Stimulated activated CD4-positive, alpha-beta T cell treated with anti-CD3 and anti-CD28 coated beads, TNF-alpha, amount 100 ng/mL, for 4 hours (primary cell): ENCODE measurements around the gene UHRF2.
"Not testable (repeated sequence)": the region's sequence is repeated elsewhere in the genome, so short reads cannot be mapped to it uniquely, and the experiment has no call there.

Source experiments
- DNase-seq, 3 experiments: peaks; one replicate each; pipeline ENCODE4 v3.0.0-alpha.2; 2020; ENCODE audit warnings: low read depth in 3 of 3

The UHRF2 gene

DNA sequence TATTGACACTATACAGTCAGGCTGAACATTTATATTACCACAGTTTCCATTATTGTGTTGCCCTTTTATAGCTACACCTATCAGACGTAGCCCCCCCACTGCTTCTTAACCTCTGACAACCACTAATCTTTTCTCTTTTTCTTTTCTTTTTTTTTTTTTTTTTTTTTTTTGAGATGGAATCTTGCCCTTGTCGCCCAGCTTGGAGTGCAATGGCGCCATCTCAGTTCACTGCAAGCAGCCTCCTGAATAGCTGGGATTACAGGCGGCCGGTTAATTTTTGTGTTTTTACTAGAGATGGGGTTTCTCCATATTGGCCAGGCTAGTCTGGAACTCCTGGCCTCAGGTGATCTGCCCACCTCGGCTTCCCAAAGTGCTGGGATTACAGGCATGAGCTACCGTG lies 75.4 kb downstream of the UHRF2 start:
- no peak for DNase-seq

DNA sequence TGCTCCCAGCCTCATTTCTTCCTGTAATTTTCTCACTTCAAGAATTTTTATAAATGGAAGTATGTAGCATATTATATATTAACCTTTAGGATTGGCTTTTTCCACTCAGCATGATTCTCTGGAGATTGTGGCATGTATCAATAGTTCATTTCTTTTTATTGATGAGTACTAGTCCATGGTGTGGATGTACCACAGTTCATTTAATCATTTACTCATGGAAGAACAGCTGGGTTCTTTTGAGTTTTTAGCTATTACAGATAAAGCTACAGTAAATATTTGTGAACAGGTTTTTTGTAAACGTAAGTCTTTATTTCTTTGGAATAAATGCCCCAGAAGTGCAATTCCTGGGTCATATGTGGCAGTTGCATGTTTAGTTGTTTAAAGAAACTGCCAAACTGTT lies 76.1 kb downstream of the UHRF2 start:
- DNase-seq, result no peak

DNA sequence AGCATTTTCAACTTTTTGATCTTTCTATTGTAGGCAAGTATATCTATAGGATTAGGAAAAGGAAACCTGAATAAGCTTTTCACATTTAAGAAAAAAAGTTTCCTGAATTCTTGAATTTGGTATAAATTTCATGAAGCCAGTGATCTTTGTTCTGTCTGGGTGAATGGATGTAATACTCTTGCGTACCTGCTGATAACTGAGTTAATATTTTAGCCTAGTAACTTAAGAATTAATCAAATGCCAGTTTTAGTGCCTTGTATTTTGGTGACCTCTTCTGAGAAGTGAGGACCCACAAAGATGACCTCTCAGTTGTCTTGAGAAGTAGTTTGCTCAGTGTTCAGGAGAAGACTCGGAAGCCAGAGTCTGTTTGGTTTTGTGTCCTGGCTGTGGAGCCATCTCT lies 77.9 kb downstream of the UHRF2 start:
- no peak for DNase-seq

DNA sequence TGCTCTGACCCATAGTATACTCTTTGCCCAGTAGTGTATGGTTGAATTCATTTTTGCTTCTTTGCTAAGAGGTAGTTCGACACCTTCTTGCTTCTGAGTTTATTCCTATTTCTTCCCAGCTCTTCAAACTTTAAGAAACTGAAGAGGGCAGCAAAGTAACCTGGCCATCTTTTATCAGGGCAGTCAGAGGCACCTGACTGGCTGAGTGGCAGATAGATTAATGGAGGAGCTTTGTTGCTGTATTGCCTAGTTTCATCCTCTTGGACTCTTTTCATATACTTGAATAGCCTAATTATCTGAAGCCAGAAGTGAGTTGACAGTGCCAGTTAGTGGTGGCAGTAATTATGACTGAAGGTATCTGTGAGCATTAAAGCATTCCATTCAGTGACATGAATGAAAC lies 82.5 kb downstream of the UHRF2 start:
- DNase-seq, result no peak

DNA sequence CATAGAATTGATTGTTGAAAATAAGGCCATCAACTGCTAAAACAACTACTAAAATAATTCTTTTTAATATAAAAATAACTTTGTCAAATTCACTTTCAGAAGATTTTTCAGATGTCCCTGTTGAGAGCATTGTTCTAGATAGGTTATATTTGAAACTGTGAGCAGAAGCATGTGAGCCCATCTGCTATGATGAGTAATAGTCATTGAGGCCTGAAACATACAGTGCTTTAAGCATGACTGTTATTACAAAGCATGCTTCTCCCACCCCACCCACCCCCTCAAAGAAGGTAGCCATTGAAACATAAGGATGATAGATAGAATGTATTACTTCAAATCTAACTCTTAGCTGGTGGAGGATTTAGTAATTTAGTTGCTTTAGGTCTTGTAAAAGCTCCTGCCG lies 86.0 kb downstream of the UHRF2 start:
- DNase-seq, result no peak

DNA sequence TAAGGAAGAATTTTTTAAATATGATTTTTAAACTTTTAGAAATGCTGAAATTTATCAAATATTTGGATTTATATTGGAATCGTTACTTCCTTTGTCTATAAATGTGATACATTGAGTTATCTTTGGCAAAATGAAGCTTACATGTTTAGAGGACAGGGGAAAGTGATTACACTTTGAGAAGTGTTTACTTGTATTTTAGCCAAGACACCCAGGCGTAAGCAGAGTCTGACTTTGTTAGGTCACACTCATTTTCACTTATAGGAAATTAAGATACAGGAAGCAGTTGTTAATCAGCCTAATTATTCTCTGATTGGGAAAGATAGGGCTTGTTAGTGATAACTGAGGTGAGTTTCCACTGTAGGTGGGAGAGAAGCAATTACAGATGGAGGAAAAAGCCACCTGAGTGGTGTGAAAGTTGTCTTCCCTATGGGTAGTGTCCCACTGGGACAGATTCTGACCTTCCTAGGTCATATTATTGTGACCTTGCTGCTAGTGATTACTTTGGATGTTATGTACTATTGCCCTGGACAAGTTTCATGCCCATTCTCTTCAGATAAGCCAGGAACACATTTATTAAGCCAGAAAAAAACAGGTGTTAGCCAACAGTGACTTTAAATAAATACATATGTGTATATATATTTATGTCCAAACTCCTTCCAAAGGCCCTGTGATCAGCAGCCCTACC lies 88.7 kb downstream of the UHRF2 start:
- no peak for DNase-seq

DNA sequence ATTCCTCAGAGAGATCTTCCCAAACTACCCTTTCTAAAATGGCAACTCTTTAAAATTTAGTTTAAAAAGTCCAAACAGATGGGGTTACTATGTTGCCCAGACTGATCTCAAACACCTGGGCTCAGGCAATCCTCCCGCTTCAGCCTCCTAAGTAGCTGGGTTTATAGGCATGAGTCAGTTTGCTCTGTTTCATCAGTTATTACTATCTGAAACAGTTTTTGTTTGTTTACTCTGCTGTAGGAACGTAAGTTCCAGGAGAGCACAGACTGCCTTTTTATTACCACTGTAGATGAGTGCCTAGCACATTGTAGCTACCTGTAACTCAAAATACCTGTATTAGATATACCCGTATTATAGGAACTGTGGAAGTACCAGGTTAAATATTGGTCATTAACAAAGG lies 89.4 kb downstream of the UHRF2 start:
- no peak for DNase-seq

DNA sequence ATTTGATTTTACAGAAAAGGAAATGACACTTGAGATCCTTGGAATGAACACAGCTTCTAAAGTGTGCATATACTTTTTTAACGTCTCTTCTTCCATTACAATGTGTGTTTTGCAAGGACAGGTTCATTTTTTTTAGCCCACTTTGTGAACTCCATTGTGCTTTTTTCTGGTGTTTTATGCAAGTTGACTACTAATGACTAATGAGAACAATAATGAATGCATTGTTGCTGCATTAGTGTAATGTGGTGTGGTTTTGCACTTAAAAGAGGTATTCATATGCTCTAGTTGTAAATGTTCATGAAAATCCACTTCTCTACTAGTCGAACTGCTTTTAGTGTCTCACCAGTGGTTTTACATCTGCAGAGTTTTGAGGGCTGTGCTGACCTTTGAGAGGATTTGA lies 93.6 kb downstream of the UHRF2 start:
- no peak for DNase-seq

DNA sequence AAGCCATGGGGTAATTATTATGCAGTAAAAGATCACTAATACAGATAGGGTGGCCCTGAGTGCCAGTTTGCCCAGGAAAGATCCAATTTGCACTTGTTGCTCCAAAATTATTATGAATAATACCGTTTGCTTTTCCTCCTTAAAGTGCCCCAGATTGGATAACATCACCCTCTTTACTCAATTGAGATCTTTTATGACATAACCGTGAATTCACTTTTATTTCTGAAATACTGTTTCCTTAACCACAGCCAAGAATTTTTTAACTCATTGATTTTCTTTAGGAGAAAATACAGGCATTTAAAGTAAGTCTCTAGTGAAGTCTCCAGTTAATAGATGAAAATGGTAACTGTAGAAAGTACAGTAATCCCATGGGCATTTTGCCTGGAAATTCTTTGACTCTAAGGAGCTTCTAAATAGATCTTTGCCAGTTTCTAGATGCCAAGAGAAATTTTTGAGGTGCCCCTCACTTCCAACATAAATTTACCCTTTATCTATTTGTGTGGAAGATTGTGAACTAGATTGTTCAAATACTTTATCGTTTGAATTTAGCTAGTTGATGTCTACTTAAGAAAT lies 99.2 kb downstream of the UHRF2 start:
- DNase-seq, result no peak

DNA sequence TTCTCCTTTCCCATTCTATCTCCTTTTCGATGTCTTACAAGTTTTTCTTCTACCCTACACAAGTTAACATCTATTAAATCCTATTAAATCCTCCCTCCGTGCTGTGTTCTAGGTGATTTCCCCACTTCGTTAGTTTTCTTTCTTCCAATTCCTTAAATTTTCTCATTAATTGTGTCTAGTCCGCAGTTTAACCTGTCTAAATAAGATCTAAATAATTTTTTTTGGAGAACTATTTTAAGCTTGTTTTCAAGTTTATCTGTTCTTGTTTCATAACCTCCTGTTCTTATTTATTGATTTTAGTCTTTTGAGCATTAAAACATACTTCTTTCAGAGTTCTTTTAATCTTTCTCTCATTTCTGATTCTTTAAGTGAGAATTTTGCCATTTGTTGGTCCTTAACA lies 109.3 kb downstream of the UHRF2 start:
- DNase-seq, result no peak

DNA sequence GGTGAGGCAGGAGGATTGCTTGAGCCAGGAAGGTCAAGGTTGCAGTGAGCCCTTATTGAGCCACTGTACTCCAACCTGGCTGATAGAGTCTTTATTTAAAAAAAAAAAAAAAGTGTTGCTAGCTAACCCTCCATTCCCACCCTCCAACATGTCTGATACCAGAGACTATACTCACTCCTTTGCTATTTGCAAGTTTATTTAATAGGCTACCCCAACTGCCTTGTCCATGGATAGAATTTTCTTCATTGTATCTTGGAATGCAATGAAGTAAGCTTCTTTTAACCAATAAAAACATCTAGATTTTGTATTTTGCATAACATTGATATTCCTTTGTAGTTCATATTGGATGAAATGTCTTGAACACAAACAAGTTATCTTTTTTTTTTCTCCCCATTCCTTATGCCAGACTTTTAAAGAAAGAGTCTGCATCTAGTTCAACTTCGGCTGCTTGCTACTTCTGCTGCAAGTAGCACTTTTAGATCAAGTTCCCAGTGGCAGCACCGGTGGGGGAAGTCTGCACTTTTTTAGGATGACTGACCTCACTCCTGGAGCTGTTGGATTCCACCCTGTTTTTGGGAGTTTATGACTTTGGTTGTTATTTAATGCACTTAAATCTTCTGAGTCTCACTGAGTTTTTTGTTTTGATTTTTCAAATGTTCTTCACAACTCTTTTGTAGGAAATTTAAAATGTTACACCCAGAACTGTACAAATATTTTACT lies 112.5 kb downstream of the UHRF2 start:
- no peak for DNase-seq

DNA sequence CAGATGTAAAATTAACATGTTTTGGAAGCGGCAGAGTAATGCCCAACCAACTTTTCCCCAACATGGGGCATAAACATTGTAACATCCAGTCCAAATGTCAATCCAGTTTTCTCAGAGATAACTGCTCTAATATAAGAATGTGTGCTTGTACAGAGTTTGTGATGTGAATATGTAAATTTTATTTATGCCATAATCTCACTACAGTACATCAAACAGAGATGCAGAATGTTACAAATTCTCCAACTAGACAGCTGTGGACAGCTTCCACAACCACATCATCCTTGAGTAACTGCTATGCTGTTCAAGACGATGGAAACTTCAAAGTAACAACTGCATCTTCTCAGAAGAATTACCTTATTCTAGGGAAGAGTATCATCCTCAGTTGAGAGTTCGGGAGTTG lies 122.6 kb downstream of the UHRF2 start:
- DNase-seq, result no peak

DNA sequence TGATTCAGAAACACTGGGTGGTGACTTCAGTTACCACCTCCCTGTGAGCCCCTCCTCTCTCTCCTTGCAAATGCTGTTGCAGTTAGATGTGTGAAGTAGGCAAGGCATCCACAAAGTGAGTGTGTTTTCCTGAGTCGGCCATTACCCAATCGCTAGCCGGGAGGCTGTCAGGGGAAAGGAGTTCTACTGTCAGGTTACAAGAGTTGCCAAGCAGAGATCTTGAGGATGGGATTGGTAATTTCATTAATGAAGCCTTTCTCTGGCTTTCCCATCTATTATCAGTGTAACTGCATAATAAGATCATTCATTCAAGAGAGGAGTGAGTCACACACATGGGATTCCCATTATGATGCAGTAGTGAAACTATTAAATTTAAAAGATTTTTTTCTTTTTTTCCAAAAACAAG lies 125.7 kb downstream of the UHRF2 start:
- no peak for DNase-seq

DNA sequence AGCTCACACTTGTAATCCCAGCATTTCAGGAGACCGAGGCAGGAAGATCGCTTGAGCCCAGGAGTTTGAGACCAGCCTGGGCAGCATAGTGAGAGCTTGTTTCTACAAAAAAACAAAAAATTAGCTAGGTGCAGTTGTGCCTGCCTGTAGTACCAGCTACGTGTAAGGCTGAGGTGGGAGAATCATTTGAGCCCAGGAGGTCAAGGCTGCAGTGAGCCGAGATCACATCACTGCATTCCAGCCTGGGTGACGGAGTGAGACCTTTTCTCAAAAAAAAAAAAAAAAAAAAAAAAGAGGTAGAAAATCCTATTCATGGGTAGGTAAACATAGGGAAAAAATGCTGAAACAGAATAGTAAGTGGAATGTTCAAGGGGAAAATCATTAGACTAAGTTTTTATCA lies 129.6 kb downstream of the UHRF2 start:
- not testable (repeated sequence) for DNase-seq

DNA sequence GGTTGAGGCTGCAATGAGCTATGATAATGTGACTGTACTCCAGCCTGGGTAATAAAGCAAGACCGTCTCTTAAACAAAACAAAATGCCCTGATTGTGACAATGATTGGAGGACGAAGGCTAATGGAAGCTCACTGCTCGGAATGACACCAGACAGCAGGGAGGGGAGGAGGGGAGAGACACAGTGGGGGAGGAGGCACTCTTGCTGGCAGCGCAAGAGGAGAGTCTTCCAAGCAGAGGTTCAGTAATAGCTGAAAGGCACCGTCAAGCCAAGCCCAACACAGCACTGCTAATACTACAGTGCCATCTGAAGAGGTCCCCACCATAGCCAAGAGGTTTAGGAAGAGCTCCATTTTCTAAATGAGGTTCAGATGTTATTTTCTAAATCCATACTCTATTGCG lies 130.2 kb downstream of the UHRF2 start:
- DNase-seq, result no peak

DNA sequence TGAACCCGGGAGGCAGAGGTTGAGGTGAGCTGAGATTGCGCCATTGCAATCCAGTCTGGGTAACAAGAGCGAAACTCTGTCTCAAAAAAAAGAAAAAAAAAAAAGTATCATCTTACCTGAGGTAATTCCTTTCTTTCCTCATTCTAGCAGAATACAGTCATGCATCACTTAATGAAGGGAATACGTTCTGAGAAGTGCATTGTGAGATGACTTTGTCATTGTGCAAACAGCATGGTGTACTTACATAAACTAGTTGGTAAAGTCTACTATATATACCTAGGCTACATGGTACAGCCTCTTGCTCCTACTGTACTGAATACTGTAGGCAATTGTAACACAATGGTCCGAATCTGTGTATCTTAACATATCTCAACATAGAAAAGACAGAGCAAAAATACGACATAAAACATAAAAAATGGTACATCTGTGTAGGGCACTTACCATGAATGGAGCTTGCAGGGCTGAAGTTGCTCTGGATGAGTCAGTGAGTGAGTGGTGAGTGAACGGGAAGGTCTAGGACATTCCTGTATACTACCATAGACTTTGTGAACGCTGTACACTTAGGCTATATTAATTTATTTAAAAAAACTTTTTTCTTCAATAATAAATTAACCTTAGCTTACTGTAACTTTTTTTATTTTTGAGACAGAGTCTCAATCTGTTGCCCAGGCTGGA lies 132.2 kb downstream of the UHRF2 start:
- DNase-seq, result no peak

DNA sequence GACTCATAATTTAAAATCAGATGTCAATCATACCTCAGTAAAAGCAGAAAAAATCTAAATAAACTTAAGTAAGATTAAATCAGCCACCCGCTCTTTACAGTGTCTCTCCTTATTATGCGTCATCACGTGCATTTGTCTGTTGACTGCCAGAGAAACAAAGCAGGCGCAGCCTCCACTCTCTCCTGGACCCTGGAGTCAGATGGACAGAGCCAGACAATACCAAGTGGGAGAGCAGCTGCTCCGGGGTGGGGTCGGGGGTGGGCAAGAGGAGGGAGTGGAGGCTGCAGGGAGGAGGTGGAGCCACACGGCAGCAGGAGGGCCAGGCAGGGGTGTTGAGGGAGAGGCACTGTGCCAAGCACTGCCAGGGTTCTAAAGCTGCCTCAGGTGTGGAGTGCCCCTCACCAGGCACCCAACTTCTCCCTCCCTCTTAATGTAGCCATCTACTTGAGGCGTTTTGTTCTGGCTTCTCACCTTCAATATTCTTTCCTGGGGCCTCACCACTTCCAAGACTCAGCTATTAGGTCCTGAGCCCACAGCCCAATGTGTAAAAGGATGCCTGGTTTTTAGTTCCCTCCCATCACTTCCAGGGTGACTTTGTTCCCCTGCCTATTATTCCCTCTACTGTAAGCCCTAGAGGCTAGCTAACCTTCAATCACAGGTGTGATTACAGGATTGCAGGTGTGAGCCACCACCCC lies 136.3 kb downstream of the UHRF2 start:
- DNase-seq, result no peak

DNA sequence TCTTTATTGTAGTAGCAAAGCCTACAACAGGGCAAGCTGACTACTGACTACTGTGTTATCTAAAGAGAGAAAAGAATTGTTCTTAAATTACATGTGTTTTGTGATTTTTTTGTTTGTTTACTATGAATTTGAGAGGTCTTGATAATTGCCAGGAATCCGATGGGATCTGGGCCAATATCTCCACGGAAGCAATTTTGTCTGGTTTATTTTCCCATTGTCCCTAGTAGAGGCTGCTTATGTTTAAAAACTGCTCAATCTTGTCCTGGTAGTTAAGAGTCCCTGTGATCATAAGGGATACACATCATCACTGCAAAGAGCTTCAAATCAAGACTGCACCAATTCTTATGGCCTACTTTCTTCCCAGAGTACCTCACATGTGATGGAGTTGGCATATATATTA lies 138.1 kb downstream of the UHRF2 start:
- no peak for DNase-seq

DNA sequence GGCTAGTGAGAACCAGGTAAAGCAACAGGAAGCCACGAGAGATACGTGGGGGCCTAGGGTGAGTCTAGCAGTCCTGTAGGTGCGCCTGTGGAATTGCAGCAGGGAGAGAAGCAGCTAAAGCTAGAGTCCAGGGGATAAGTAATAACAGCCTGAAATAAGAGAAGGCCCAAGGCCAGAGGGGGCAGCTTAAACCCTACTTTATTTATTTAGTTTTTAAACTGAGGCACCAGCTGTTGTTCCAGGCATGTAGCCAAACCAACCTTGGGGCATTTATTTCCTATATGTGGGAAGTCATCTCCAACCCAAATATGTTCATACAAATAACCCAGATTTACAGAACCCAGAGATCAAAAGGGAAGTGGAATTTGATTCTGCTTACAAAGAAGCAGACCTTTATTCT lies 139.0 kb downstream of the UHRF2 start:
- DNase-seq, result no peak

DNA sequence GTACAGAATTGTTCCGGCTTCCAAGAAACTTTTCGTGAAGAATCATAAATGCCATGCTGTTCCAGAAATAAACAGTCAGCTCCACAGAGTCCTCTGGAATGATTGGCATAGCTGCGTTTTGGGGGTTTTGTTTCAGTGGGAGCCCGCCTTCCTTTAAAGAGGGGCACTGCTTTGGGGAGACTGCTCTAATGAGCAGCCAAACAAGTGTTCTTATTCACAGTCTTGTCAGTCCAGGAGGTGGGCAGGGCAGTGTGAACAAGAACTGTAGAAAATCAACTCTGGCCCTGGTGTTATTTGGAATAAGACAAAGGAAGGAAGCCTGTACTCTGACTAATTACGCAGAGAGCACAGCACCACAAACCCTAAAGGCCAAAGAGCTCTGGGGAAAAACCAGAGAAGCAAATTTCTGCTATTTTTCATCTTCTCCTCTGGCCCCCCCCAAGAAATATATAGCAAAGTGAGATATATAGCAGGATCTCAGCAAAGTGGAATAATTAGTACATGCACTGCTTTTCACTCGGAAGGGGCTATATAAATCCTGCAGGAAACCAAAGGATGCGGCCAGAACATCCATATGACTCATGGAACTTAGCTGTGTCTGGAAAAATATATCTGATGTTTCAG lies 139.6 kb downstream of the UHRF2 start:
- no peak for DNase-seq

DNA sequence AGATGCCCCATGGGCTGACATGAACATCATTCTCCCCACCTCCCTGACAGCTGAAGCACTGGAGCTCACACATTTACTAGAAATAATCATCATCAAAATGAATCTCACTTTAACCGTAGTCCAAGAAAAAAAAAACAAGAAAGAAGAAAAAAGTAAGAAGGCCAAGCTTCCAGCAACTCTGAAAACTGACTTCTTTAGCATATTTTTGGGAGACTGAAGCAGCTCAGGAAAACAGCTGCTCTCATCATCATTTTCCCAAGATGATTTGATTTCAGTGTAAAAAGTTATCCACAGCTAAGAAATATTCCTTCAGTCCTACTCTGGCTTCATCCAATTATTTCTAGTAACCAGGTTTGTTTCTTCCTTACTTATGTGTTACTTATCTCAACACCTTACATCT lies 140.9 kb downstream of the UHRF2 start:
- no peak for DNase-seq
